Measurements from ENCODE around the gene PEAK1. TPM values are rescaled to one million over a fixed set of nuclear protein-coding genes. Genes with fewer than 3 reads are reported as not detected.

PEAK1 gene
- total RNA-seq, 1 experiment from 2014 or later: 21.2 TPM

- Histone ChIP-seq H3K27ac (ENCODE audit: insufficient read length, low read depth, low read length) (no peak overlapping the region), H4K91ac (ENCODE audit: insufficient read length, low read depth, low read length) (no peak overlapping the region), H3K9me3 (ENCODE audit: control insufficient read depth, low read depth, low read length) (no peaks in the 10 kb centered on the region), H2BK12ac (ENCODE audit: insufficient read length, low read depth, low read length) (no peak overlapping the region), H4K8ac (replicated peaks; ENCODE audit: insufficient read length, low read depth, low read length) (no peak overlapping the region), H2AFZ (ENCODE audit: low read length) (no peak overlapping the region), H3K79me1 (ENCODE audit: insufficient read depth, low read depth, low read length, poor library complexity, severe bottlenecking) (no peaks in the 10 kb centered on the region), H3K23me2 (ENCODE audit: insufficient read length, low read depth, low read length, poor library complexity, severe bottlenecking) (no peaks in the 10 kb centered on the region), H2BK5ac (ENCODE audit: insufficient read length, low read length) (no peak overlapping the region), H2BK120ac (ENCODE audit: low read depth, low read length, poor library complexity, severe bottlenecking) (no peak overlapping the region), H4K5ac (ENCODE audit: insufficient read length, low read depth, low read length) (no peak overlapping the region), H3K79me2 (ENCODE audit: insufficient read depth, low read length) (no peaks in the 10 kb centered on the region), H3K9ac (ENCODE audit: extremely low read depth, insufficient read length, low read length) (no peak overlapping the region), H3T11ph (ENCODE audit: low read length) (no peak overlapping the region), H3K56ac (ENCODE audit: insufficient read length, low read depth, low read length) (no peak overlapping the region), H2BK20ac (ENCODE audit: low read depth, low read length, poor library complexity, severe bottlenecking) (no peak overlapping the region), H3K4ac (ENCODE audit: low read depth, low read length) (no peak overlapping the region), H4K20me1 (ENCODE audit: control insufficient read depth, insufficient read depth, insufficient read length) (no peaks in the 10 kb centered on the region), H2AK5ac (ENCODE audit: insufficient read length, low read length) (no peak overlapping the region), H3K14ac (ENCODE audit: insufficient read depth, low read length) (no peak overlapping the region), H3K18ac (ENCODE audit: insufficient read length, low read depth, low read length) (no peak overlapping the region), H3K23ac (ENCODE audit: insufficient read length, low read depth, low read length) (no peak overlapping the region), H2BK15ac (ENCODE audit: low read depth, low read length) (no peak overlapping the region), H3K4me1 (ENCODE audit: insufficient read depth, low read length) (no peaks in the 10 kb centered on the region), H3K27me3 (ENCODE audit: insufficient read depth, low read length) (no peaks in the 10 kb centered on the region), H3K4me2 (ENCODE audit: insufficient read depth, insufficient read length, low read length) (no peak overlapping the region)
- Mint-ChIP-seq H3K27ac (0 out of 7 replicates have a peak overlapping the region, but pooled peaks of 1 of the 3 experiments have one; percentile 29), H3K27me3 (ENCODE audit: low read depth) (no peaks in the 10 kb centered on the region), H3K9me3 (peaks cover 2 to 4% of the 10 kb centered on the region in 2 experiments; a peak in 2 of 5 replicates), H3K36me3 (ENCODE audit: insufficient read depth in 1 of 3, low read depth in 3 of 3) (peaks cover 0 to 10% (median 0%) of the 10 kb centered on the region in 3 experiments; a peak in 2 of 7 replicates), H3K4me1 (no peaks in the 10 kb centered on the region), H3K4me3 (no peak overlapping the region)
- no peak for TF ChIP-seq CTCF (conservative IDR thresholded peaks at IDR 0.05)
- no CpG with 5 or more reads among the region's 2 CpGs for WGBS (ENCODE audit: extremely low coverage, insufficient read length, low lambda C conversion rate)
- DNase-seq: no peak
These were observed 83.9 kb downstream of the PEAK1 start for GRCh38 chr15:77336006-77336405.

Data from H9 (cell line).